GM23338 (cell line): Measurements from ENCODE around the gene PCBP3. TPM values are rescaled to one million over a fixed set of nuclear protein-coding genes. Genes with fewer than 3 reads are reported as not detected.

Experiments used
- ATAC-seq: fragments of 200-7000 bp; cut with Tn5 transposase; 3 replicates; pipeline ENCODE4 v1.9.1; 2020
- DNase-seq: peaks from one replicate; pipeline ENCODE4 v3.0.0-alpha.2; 2015; ENCODE audit warnings: low spot score
- H2AFZ ChIP-seq: fragments of 200-600 bp; sonication (generic); 2 replicates; pipeline ENCODE4 v1.8.0; 2016; ENCODE audit warnings: antibody characterized with exemption, mild to moderate bottlenecking, moderate library complexity
- H3F3A ChIP-seq: fragments of 200-600 bp; sonication (generic); replicated peaks from 2 replicates; pipeline ENCODE4 v1.8.0; 2017; ENCODE audit warnings: antibody characterized with exemption, mixed run types, low read depth
- H3K27ac ChIP-seq: fragments of 200-600 bp; sonication (generic); 2 replicates; pipeline ENCODE4 v1.6.1; 2016; ENCODE audit warnings: low read depth
- H3K27me3 ChIP-seq: fragments of 200-600 bp; sonication (generic); 2 replicates; pipeline ENCODE4 v1.8.0; 2016; ENCODE audit warnings: mild to moderate bottlenecking, mixed run types, moderate library complexity; ENCODE audit not compliant: insufficient read depth
- H3K36me3 ChIP-seq: fragments of 200-600 bp; sonication (generic); 2 replicates; pipeline ENCODE4 v1.8.0; 2016; ENCODE audit warnings: mild to moderate bottlenecking; ENCODE audit not compliant: insufficient read depth
- H3K4me1 ChIP-seq: fragments of 200-600 bp; sonication (generic); 2 replicates; pipeline ENCODE4 v1.8.0; 2016; ENCODE audit warnings: mild to moderate bottlenecking, moderate library complexity; ENCODE audit not compliant: insufficient read depth
- H3K4me2 ChIP-seq: fragments of 200-600 bp; sonication (generic); 2 replicates; pipeline ENCODE4 v1.7.1; 2017; ENCODE audit warnings: mixed run types
- H3K4me3 ChIP-seq: fragments of 200-600 bp; sonication (generic); 2 replicates; pipeline ENCODE4 v1.6.1; 2016; ENCODE audit warnings: mixed run types
- H3K79me2 ChIP-seq: fragments of 200-600 bp; sonication (generic); replicated peaks from 2 replicates; pipeline ENCODE4 v1.8.0; 2017; ENCODE audit warnings: mild to moderate bottlenecking; ENCODE audit not compliant: insufficient read depth
- H3K9me2 ChIP-seq: fragments of 200-600 bp; sonication (generic); 2 replicates; pipeline ENCODE4 v1.8.0; 2017; ENCODE audit not compliant: insufficient read depth
- H4K20me1 ChIP-seq: fragments of 200-600 bp; sonication (generic); replicated peaks from 2 replicates; pipeline ENCODE4 v1.8.0; 2017; ENCODE audit warnings: mild to moderate bottlenecking; ENCODE audit not compliant: insufficient read depth
- H3K27ac Mint-ChIP-seq: 2 replicates; pipeline ENCODE4 v1.8.0; 2020; ENCODE audit warnings: inconsistent platforms, mild to moderate bottlenecking, moderate library complexity, mixed read lengths
- H3K27me3 Mint-ChIP-seq: 3 replicates; pipeline ENCODE4 v1.8.0; 2022; ENCODE audit warnings: low read depth, mild to moderate bottlenecking, moderate library complexity, mixed read lengths, inconsistent platforms; ENCODE audit not compliant: insufficient read depth, poor library complexity
- H3K36me3 Mint-ChIP-seq: 3 replicates; pipeline ENCODE4 v1.8.0; 2021; ENCODE audit warnings: low read depth, mild to moderate bottlenecking, inconsistent platforms, moderate library complexity, mixed read lengths
- H3K4me1 Mint-ChIP-seq: 3 replicates; pipeline ENCODE4 v1.8.0; 2020; ENCODE audit warnings: mild to moderate bottlenecking, inconsistent platforms, mixed read lengths
- H3K4me3 Mint-ChIP-seq: 3 replicates; pipeline ENCODE4 v1.8.0; 2021; ENCODE audit warnings: moderate library complexity, mild to moderate bottlenecking, inconsistent platforms, mixed read lengths
- H3K9me3 Mint-ChIP-seq: 3 replicates; pipeline ENCODE4 v1.8.0; 2020; ENCODE audit warnings: moderate library complexity, mild to moderate bottlenecking, inconsistent platforms, mixed read lengths
- CREB1 ChIP-seq: fragments of 250-450 bp; sonication (Bioruptor Pico); IDR thresholded peaks from 2 replicates; pipeline ENCODE4 v1.5.0; 2020; ENCODE audit warnings: low read depth, mild to moderate bottlenecking, moderate library complexity
- EZH2 ChIP-seq: fragments of 200-600 bp; sonication (generic); IDR thresholded peaks from one replicate; pipeline ENCODE4 v1.8.0; 2017; ENCODE audit warnings: antibody characterized with exemption, mild to moderate bottlenecking, low read depth; ENCODE audit not compliant: unreplicated experiment
- JUNB ChIP-seq: IDR thresholded peaks from one replicate; pipeline ENCODE4 v1.6.1; 2016; ENCODE audit warnings: antibody characterized with exemption; ENCODE audit not compliant: unreplicated experiment
- NANOG ChIP-seq: IDR thresholded peaks from 2 replicates; pipeline ENCODE4 v1.6.1; 2016; ENCODE audit warnings: antibody characterized with exemption, borderline replicate concordance
- POLR2AphosphoS5 ChIP-seq: IDR thresholded peaks from 2 replicates; pipeline ENCODE4 v1.6.1; 2016; ENCODE audit warnings: antibody characterized with exemption, low read depth
- STAT1 ChIP-seq: IDR thresholded peaks from one replicate; pipeline ENCODE4 v1.6.1; 2016; ENCODE audit warnings: antibody characterized with exemption; ENCODE audit not compliant: unreplicated experiment
- ZNF114 ChIP-seq: fragments of 250-450 bp; sonication (Bioruptor Pico); IDR thresholded peaks from 2 replicates; pipeline ENCODE4 v1.5.0; 2020; ENCODE audit warnings: mild to moderate bottlenecking, moderate library complexity
- ZNF331 ChIP-seq: fragments of 250-450 bp; sonication (Bioruptor Pico); IDR thresholded peaks from 2 replicates; pipeline ENCODE4 v1.5.0; 2020; ENCODE audit warnings: low read depth, mild to moderate bottlenecking, moderate library complexity
- polyA plus RNA-seq: library from polyadenylated mRNA; unstranded; fragments of >200 nt; fragmentation: Nextera tagmentation; extraction: Ambion mirVana; gene quantifications from 2 replicates; pipeline ENCODE4 v1.2.1, GENCODE V29; 2016
- total RNA-seq: library from RNA; depleted of rRNA; stranded (reverse); fragments of >200 nt; shearing (Covaris generic); gene quantifications from 2 replicates; pipeline ENCODE4 v1.2.3, GENCODE V29; 2014
- TF ChIP-seq, protein P1 (sequence below), 2 experiments: fragments of 200-600 bp in 1 of 2; sonication (generic) in 1 of 2; conservative IDR thresholded peaks; 2 replicates each; pipeline versions ENCODE4 v1.5.1 to v1.6.1; 2016 to 2017; ENCODE audit warnings: antibody characterized with exemption in 2 of 2, low read depth in 2 of 2, mild to moderate bottlenecking in 2 of 2, moderate library complexity in 1 of 2
- TF ChIP-seq, protein P2 (sequence below): IDR thresholded peaks from one replicate; pipeline ENCODE4 v1.6.1; 2018; ENCODE audit warnings: antibody characterized with exemption; ENCODE audit not compliant: unreplicated experiment

PCBP3 gene
- total and polyA plus RNA-seq, 2 experiments from 2014 or later, result 7.1 to 9.1 TPM

DNA sequence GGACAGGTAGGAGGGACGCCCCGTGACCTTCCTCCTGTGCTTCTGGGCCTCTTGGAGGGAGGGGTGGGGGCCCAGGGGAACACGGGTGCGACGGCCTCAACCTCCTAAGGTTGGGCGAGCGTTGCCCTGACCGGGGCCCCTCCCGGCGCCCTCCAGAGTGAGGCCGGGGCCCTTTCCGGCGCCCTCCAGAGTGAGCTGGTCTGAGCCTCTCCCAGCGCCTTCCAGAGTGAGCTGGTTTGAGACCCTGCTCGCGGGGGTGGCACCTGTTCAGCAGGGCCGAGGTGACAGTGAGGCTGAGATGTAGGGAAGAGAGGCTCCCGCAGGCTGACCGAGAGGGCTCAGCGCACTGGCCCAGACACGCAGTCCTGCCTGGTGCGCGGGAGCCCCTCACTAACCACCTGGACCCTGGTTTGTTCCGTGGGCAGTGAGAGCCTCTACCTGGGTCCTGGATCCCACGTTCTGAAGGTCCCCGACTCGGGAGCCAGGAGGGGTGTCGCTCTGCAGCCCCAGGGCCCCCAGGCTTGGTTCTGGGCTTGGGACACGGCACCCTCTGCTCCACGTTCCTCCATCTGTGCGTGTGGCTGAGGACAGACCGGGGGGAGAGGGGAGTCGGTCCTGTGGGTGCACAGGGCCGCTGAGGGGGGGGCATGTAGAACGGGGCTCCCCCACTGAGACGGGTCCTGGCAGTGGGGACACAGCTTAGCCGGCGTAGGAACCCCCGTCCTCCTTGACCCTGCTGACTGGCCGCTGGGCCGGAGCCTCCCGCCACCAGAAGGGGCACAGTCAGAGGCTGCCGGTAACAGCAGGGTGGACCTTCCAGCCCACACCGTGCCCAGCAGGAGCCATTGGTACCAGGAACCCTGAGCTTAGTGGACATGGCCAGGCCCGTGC lies 339.5 kb downstream of the PCBP3 start (continued):
- TF ChIP-seq ZNF114 (CRISPR knock-in tag) (no peak), JUNB (no peak)
- TF ChIP-seq, protein P1, sequence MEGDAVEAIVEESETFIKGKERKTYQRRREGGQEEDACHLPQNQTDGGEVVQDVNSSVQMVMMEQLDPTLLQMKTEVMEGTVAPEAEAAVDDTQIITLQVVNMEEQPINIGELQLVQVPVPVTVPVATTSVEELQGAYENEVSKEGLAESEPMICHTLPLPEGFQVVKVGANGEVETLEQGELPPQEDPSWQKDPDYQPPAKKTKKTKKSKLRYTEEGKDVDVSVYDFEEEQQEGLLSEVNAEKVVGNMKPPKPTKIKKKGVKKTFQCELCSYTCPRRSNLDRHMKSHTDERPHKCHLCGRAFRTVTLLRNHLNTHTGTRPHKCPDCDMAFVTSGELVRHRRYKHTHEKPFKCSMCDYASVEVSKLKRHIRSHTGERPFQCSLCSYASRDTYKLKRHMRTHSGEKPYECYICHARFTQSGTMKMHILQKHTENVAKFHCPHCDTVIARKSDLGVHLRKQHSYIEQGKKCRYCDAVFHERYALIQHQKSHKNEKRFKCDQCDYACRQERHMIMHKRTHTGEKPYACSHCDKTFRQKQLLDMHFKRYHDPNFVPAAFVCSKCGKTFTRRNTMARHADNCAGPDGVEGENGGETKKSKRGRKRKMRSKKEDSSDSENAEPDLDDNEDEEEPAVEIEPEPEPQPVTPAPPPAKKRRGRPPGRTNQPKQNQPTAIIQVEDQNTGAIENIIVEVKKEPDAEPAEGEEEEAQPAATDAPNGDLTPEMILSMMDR (conservative IDR thresholded peaks at IDR 0.05; ENCODE audit: low read depth in 2 of 2), result no peak

DNA sequence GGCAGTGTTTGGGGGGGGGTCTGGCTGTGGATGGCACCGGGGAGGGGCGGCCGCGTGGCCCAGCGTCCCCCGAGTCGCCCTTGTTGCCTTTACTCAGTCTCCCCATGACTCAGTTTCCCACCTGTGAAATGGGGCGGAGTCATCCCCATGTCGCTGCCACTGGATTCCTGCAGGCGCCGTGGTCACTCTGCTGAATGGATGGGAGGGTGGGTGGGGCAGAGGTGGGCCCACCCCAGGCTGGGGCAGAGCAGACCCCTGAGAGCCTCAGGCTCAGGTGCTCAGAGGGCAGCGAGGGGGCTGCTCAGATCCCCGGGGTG lies 340.1 kb downstream of the PCBP3 start:
- Histone ChIP-seq H3K27ac (no peak overlapping the region), H3K4me3 (no peak overlapping the region)
- TF ChIP-seq ZNF331 (CRISPR knock-in tag), result no peak
- no peak for TF ChIP-seq EZH2
- TF ChIP-seq STAT1, result no peak
- TF ChIP-seq, protein P2, sequence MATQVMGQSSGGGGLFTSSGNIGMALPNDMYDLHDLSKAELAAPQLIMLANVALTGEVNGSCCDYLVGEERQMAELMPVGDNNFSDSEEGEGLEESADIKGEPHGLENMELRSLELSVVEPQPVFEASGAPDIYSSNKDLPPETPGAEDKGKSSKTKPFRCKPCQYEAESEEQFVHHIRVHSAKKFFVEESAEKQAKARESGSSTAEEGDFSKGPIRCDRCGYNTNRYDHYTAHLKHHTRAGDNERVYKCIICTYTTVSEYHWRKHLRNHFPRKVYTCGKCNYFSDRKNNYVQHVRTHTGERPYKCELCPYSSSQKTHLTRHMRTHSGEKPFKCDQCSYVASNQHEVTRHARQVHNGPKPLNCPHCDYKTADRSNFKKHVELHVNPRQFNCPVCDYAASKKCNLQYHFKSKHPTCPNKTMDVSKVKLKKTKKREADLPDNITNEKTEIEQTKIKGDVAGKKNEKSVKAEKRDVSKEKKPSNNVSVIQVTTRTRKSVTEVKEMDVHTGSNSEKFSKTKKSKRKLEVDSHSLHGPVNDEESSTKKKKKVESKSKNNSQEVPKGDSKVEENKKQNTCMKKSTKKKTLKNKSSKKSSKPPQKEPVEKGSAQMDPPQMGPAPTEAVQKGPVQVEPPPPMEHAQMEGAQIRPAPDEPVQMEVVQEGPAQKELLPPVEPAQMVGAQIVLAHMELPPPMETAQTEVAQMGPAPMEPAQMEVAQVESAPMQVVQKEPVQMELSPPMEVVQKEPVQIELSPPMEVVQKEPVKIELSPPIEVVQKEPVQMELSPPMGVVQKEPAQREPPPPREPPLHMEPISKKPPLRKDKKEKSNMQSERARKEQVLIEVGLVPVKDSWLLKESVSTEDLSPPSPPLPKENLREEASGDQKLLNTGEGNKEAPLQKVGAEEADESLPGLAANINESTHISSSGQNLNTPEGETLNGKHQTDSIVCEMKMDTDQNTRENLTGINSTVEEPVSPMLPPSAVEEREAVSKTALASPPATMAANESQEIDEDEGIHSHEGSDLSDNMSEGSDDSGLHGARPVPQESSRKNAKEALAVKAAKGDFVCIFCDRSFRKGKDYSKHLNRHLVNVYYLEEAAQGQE, result no peak
- no peak for TF ChIP-seq ZNF114 (CRISPR knock-in tag)
- TF ChIP-seq, protein P1 (conservative IDR thresholded peaks at IDR 0.05; ENCODE audit: low read depth in 2 of 2), result no peak
- no peak for TF ChIP-seq CREB1 (CRISPR knock-in tag)
- no peak for TF ChIP-seq POLR2AphosphoS5
- no peak for TF ChIP-seq NANOG

More for the DNA sequence above, 340.1 kb downstream of the PCBP3 start:
- Mint-ChIP-seq H3K4me1 (peaks cover 7% of the 10 kb centered on the region), H3K27me3 (peaks cover 2% of the 10 kb centered on the region), H3K36me3 (peaks cover 13% of the 10 kb centered on the region), H3K27ac (no peak overlapping the region), H3K4me3 (no peak overlapping the region), H3K9me3 (no peaks in the 10 kb centered on the region)
- H3K4me1 ChIP-seq, result peaks cover 13% of the 10 kb centered on the region
- no peak overlapping the region for H2AFZ ChIP-seq
- no peaks in the 10 kb centered on the region for H3K9me2 ChIP-seq
- no peak overlapping the region; the same call in 1 of the 2 replicates for H3K4me2 ChIP-seq
- DNase-seq, result no peak
- peaks cover 25% of the 10 kb centered on the region for H3F3A ChIP-seq
- peaks cover 3% of the 10 kb centered on the region; the same call in 1 of the 2 replicates for H3K36me3 ChIP-seq
- peaks cover 6% of the 10 kb centered on the region; the same call in 1 of the 2 replicates for H4K20me1 ChIP-seq
- peaks cover 13% of the 10 kb centered on the region; the same call in 1 of the 2 replicates for H3K27me3 ChIP-seq
- H3K79me2 ChIP-seq, result peaks cover 4% of the 10 kb centered on the region; the same call in 1 of the 2 replicates
- ATAC-seq, result no peak
